ENCODE measurements around the gene STARD13. TPM values are rescaled to one million over a fixed set of nuclear protein-coding genes. Genes with fewer than 3 reads are reported as not detected.
A peak's percentile ranks its signal among the peaks of the same experiment; 100 is the strongest.

The STARD13 gene
- total RNA-seq, 6 experiments from 2014 or later, result 27.9 to 38.3 (median 34.5) TPM

GRCh38 chr13:33280923-33281322 is 4.6 kb downstream of the STARD13 start:
- Mint-ChIP-seq H3K4me1 (ENCODE audit: low read depth) (peaks cover 72% of the 10 kb centered on the region), H3K27ac (peak overlapping the region; percentile 96), H3K4me3 (peak overlapping the region; percentile 59), H3K27me3 (ENCODE audit: insufficient read depth) (peaks cover 4% of the 10 kb centered on the region), H3K36me3 (ENCODE audit: low read depth) (peaks cover 85% of the 10 kb centered on the region), H3K9me3 (no peaks in the 10 kb centered on the region)
- TF ChIP-seq, protein P1, sequence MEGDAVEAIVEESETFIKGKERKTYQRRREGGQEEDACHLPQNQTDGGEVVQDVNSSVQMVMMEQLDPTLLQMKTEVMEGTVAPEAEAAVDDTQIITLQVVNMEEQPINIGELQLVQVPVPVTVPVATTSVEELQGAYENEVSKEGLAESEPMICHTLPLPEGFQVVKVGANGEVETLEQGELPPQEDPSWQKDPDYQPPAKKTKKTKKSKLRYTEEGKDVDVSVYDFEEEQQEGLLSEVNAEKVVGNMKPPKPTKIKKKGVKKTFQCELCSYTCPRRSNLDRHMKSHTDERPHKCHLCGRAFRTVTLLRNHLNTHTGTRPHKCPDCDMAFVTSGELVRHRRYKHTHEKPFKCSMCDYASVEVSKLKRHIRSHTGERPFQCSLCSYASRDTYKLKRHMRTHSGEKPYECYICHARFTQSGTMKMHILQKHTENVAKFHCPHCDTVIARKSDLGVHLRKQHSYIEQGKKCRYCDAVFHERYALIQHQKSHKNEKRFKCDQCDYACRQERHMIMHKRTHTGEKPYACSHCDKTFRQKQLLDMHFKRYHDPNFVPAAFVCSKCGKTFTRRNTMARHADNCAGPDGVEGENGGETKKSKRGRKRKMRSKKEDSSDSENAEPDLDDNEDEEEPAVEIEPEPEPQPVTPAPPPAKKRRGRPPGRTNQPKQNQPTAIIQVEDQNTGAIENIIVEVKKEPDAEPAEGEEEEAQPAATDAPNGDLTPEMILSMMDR (IDR thresholded peaks at IDR 0.05), result no peak
- DNase-seq, result no peak

- H3K9me3 Mint-ChIP-seq, result no peaks in the 10 kb centered on the region
- H3K4me3 Mint-ChIP-seq, result peak overlapping the region; percentile 59
- TF ChIP-seq, protein P1 (IDR thresholded peaks at IDR 0.05), result no peak
- peaks cover 89% of the 10 kb centered on the region for H3K36me3 Mint-ChIP-seq (ENCODE audit: low read depth)
- peaks cover under 1% of the 10 kb centered on the region for H3K27me3 Mint-ChIP-seq (ENCODE audit: insufficient read depth)
- peak overlapping the region; percentile 96 for H3K27ac Mint-ChIP-seq
- H3K4me1 Mint-ChIP-seq (ENCODE audit: low read depth), result peaks cover 74% of the 10 kb centered on the region
- no peak for DNase-seq
Observed at GRCh38 chr13:33280279-33280905, 5.2 kb downstream of the STARD13 start.

DNA sequence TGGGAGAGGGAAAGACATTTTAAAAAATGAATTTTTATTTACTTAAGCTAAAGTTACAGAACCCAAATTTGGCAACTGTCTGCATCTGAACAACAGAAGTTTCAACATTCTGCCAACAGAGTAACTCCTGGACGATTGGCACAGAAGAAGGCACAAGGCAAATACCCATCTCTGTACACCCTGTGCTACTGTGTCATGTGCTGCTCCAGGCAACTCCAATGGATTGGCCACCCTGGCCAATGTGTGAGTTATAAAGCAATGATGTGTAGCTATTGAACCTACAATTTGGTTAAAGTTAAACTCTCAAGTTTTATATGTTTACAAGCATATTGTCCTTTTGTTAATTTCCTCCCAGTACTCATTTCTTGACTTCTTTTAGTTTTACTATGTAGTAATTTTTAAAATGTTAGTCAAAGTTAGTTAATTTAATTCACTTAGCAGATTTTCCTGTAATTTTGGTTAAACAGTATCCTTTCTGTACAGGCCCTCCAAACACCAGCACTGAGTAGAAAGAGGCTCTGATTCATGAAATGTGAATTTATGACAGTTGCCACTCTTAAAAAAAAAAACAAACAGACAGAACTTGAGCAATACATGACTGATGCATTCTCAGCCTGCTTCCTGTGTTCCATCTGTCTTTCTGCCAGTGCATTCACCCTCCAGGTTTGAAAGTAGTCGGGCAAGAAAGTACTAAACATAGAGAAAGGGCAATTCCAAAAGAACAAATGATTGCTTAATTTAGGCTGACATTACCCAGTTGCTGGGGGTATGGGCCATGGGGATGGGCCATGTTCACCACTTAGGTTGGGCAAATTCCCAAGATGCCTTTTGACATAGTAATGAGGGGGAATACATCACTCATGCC is 5.9 kb downstream of the STARD13 start:
- Mint-ChIP-seq H3K27ac (peak overlapping the region; percentile 96), H3K4me1 (ENCODE audit: low read depth) (peaks cover 81% of the 10 kb centered on the region), H3K4me3 (peak overlapping the region; percentile 59), H3K36me3 (ENCODE audit: low read depth) (peaks cover 89% of the 10 kb centered on the region), H3K9me3 (no peaks in the 10 kb centered on the region), H3K27me3 (ENCODE audit: insufficient read depth) (no peaks in the 10 kb centered on the region; the same call in 1 of the 2 replicates)
- DNase-seq, result peak; percentile 70
- TF ChIP-seq, protein P1 (IDR thresholded peaks at IDR 0.05), result no peak

GRCh38 chr13:33278913-33279312 is 6.6 kb downstream of the STARD13 start:
- DNase-seq, result no peak
- peak overlapping the region; percentile 59 for H3K4me3 Mint-ChIP-seq
- H3K9me3 Mint-ChIP-seq, result 0 out of 2 replicates have a peak, but pooled peaks cover 7% of the 10 kb centered on the region
- peak overlapping the region; percentile 96 for H3K27ac Mint-ChIP-seq
- TF ChIP-seq, protein P1 (IDR thresholded peaks at IDR 0.05), result no peak
- peaks cover 88% of the 10 kb centered on the region for H3K4me1 Mint-ChIP-seq (ENCODE audit: low read depth)
- H3K36me3 Mint-ChIP-seq (ENCODE audit: low read depth), result peaks cover 89% of the 10 kb centered on the region
- no peaks in the 10 kb centered on the region; the same call in 1 of the 2 replicates for H3K27me3 Mint-ChIP-seq (ENCODE audit: insufficient read depth)

DNA sequence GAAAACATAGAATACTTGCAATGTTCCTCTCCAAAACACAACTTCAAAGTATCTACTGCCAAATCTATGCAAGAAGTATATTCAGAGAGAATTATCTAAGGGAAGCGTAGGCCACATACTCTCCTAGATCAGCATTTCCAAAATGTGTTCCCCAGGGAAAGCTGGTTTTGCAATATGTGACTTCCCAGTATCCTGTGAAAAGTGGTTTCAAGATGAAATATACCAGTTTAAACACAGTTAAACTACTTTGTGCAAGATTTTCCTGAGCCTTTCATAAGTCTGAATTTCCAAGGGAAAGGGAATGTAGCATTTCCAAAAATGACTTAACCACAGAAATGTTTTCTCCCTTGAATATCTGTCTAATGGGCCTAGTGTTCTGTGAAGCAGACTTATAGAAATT is 7.6 kb downstream of the STARD13 start:
- H3K27me3 Mint-ChIP-seq (ENCODE audit: insufficient read depth), result no peaks in the 10 kb centered on the region; the same call in 1 of the 2 replicates
- TF ChIP-seq, protein P1 (IDR thresholded peaks at IDR 0.05), result no peak
- H3K27ac Mint-ChIP-seq, result peak overlapping the region; percentile 96
- peaks cover 92% of the 10 kb centered on the region for H3K36me3 Mint-ChIP-seq (ENCODE audit: low read depth)
- no peak overlapping the region for H3K4me3 Mint-ChIP-seq
- H3K9me3 Mint-ChIP-seq, result 0 out of 2 replicates have a peak, but pooled peaks cover 9% of the 10 kb centered on the region
- peaks cover 98% of the 10 kb centered on the region for H3K4me1 Mint-ChIP-seq (ENCODE audit: low read depth)
- no peak for DNase-seq
